ENCODE measurements around the gene PSMB8.
A peak's percentile ranks its signal among the peaks of the same experiment; 100 is the strongest.

The PSMB8 gene

GRCh38 chr6:32855467-32856174 lies 11.8 kb upstream of the PSMB8 start:
- no peak for DNase-seq (ENCODE audit: low spot score)

GRCh38 chr6:32854376-32855178 lies 10.7 kb upstream of the PSMB8 start:
- peak; percentile 42 for DNase-seq (ENCODE audit: low spot score)

- DNase-seq (ENCODE audit: low spot score) = peak; percentile 96
These were observed 9.9 kb upstream of the PSMB8 start, which contains the start of the genes PSMB9 and TAP1 for GRCh38 chr6:32853541-32854375. PSMB9 (plus strand) TSS chr6:32854192; CDS start chr6:32854230, 38 bp downstream. TAP1 (minus strand) TSS chr6:32853704; CDS start chr6:32853636, 68 bp downstream.

GRCh38 chr6:32852844-32853540 lies 9.1 kb upstream of the PSMB8 start:
- DNase-seq (ENCODE audit: low spot score) = peak; percentile 32

- peak; percentile 29 for DNase-seq (ENCODE audit: low spot score)
These were observed 8.4 kb upstream of the PSMB8 start for GRCh38 chr6:32852018-32852843.

GRCh38 chr6:32851025-32851424 lies 7.2 kb upstream of the PSMB8 start:
- no peak for DNase-seq (ENCODE audit: low spot score)

GRCh38 chr6:32849126-32849525 lies 5.3 kb upstream of the PSMB8 start:
- no peak for DNase-seq (ENCODE audit: low spot score)

GRCh38 chr6:32847795-32848194 lies 3.9 kb upstream of the PSMB8 start:
- DNase-seq (ENCODE audit: low spot score) = no peak

- DNase-seq (ENCODE audit: low spot score) = no peak
These were observed 3.2 kb upstream of the PSMB8 start for GRCh38 chr6:32847004-32847403.

- no peak for DNase-seq (ENCODE audit: low spot score)
These were observed 1.6 kb upstream of the PSMB8 start for GRCh38 chr6:32845384-32845884.

- no peak for DNase-seq (ENCODE audit: low spot score)
These were observed 1.1 kb upstream of the PSMB8 start for GRCh38 chr6:32844839-32845383.

GRCh38 chr6:32843331-32843978 lies 392 bp downstream of the PSMB8 start:
- no peak for DNase-seq (ENCODE audit: low spot score)

GRCh38 chr6:32842690-32843089 lies 1.2 kb downstream of the PSMB8 start:
- DNase-seq (ENCODE audit: low spot score) = no peak

GRCh38 chr6:32842021-32842650 lies 1.7 kb downstream of the PSMB8 start:
- no peak for DNase-seq (ENCODE audit: low spot score)

GRCh38 chr6:32840604-32841246 lies 3.1 kb downstream of the PSMB8 start:
- no peak for DNase-seq (ENCODE audit: low spot score)

GRCh38 chr6:32839356-32839755 lies 4.5 kb downstream of the PSMB8 start:
- DNase-seq (ENCODE audit: low spot score) = no peak

GRCh38 chr6:32838114-32838958 lies 5.5 kb downstream of the PSMB8 start, which contains the start of gene TAP2:
TAP2 (minus strand) TSS chr6:32838739; CDS start chr6:32838233, 506 bp downstream.
- peak; percentile 96 for DNase-seq (ENCODE audit: low spot score)

GRCh38 chr6:32837651-32838113 lies 6.2 kb downstream of the PSMB8 start:
- DNase-seq (ENCODE audit: low spot score) = no peak

All from AG08395 (cell line).